H1 (cell line): ENCODE results near the gene POLD4. TPM values are rescaled to one million over a fixed set of nuclear protein-coding genes. Genes with fewer than 3 reads are reported as not detected.

Experiments
- CTCF ChIA-PET: fragments of 300-600 bp; sonication (Branson Sonifier 250); formaldehyde crosslinking; loops from one replicate; lab custom pipeline; 2021; ENCODE audit not compliant: partially characterized antibody; lab: Charles Lee
- POLR2A ChIA-PET: fragments of 300-600 bp; sonication (Branson Sonifier 250); formaldehyde crosslinking; loops from one replicate; lab custom pipeline; 2021; ENCODE audit warnings: inconsistent platforms; ENCODE audit not compliant: partially characterized antibody; lab: Charles Lee
- DNase-seq, 2 experiments: peaks; one replicate each; pipeline versions ENCODE4 v3.0.0 to v3.0.0-alpha.2; 2010 to 2022; ENCODE audit warnings: low spot score in 2 of 2, low read depth in 1 of 2, mixed read lengths in 1 of 2
- FAIRE-seq: peaks from 2 replicates; lab custom pipeline; 2011; peaks lifted over from hg19 to GRCh38; lab: Jason Lieb, UNC
- H2AFZ ChIP-seq: 2 replicates; pipeline ENCODE4 v1.8.1; 2012; ENCODE audit warnings: low read length, inconsistent platforms
- H2AK5ac ChIP-seq: 2 replicates; pipeline ENCODE4 v1.6.1; 2013; ENCODE audit warnings: low read depth, low read length
- H2BK120ac ChIP-seq: replicated peaks from 2 replicates; pipeline ENCODE3; 2013; ENCODE audit warnings: low read depth, low read length, inconsistent platforms
- H2BK12ac ChIP-seq: 2 replicates; pipeline ENCODE4 v1.6.1; 2013; ENCODE audit warnings: low read depth, low read length
- H2BK15ac ChIP-seq: 2 replicates; pipeline ENCODE4 v1.6.1; 2013; ENCODE audit warnings: low read length
- H2BK20ac ChIP-seq: 2 replicates; pipeline ENCODE4 v1.6.1; 2013; ENCODE audit warnings: low read length
- H2BK5ac ChIP-seq: 2 replicates; pipeline ENCODE4 v1.6.1; 2013; ENCODE audit warnings: low read depth, low read length
- H3K14ac ChIP-seq: 2 replicates; pipeline ENCODE4 v1.6.1; 2013; ENCODE audit warnings: inconsistent platforms; ENCODE audit not compliant: insufficient read length
- H3K18ac ChIP-seq: 2 replicates; pipeline ENCODE4 v1.6.1; 2013; ENCODE audit warnings: low read length; ENCODE audit errors: extremely low read depth
- H3K23ac ChIP-seq: 2 replicates; pipeline ENCODE4 v1.6.1; 2013; ENCODE audit warnings: inconsistent platforms; ENCODE audit not compliant: insufficient read length
- H3K23me2 ChIP-seq: 2 replicates; pipeline ENCODE4 v1.6.1; 2013; ENCODE audit warnings: low read depth, low read length
- H3K27ac ChIP-seq: 2 replicates; pipeline ENCODE4 v1.6.1; 2011; ENCODE audit warnings: low read depth, low read length, inconsistent platforms
- H3K27me3 ChIP-seq, 4 experiments: replicated peaks in 1 of 4; 1 replicate in 1 of 4; 2 replicates in 3 of 4; pipeline versions ENCODE4 v1.6.1 to v1.8.1; 2011 to 2013; ENCODE audit warnings: low read length in 3 of 4, mild to moderate bottlenecking in 3 of 4, inconsistent platforms in 2 of 4, mixed read lengths in 2 of 4, moderate library complexity in 1 of 4; ENCODE audit not compliant: control insufficient read depth in 3 of 4, insufficient read depth in 3 of 4; ENCODE audit errors: extremely low read depth in 1 of 4
- H3K36me3 ChIP-seq, 4 experiments: 2 replicates each; pipeline versions ENCODE4 v1.6.1 to v1.8.1; 2011 to 2013; ENCODE audit warnings: mild to moderate bottlenecking in 4 of 4, low read length in 3 of 4, moderate library complexity in 2 of 4, control low read depth in 1 of 4, inconsistent platforms in 1 of 4; ENCODE audit not compliant: insufficient read depth in 4 of 4, control insufficient read depth in 2 of 4
- H3K4ac ChIP-seq: replicated peaks from 2 replicates; pipeline ENCODE3; 2013; ENCODE audit warnings: low read length, low read depth, mixed read lengths, inconsistent platforms; ENCODE audit not compliant: insufficient read length
- H3K4me1 ChIP-seq, 4 experiments: replicated peaks in 1 of 4; 1 replicate in 1 of 4; 2 replicates in 3 of 4; pipeline versions ENCODE4 v1.6.1 to v1.8.1; 2011 to 2013; ENCODE audit warnings: low read length in 3 of 4, inconsistent platforms in 2 of 4, mixed read lengths in 1 of 4; ENCODE audit not compliant: insufficient read depth in 4 of 4, control insufficient read depth in 3 of 4
- H3K4me2 ChIP-seq, 2 experiments: 2 replicates each; pipeline versions ENCODE4 v1.6.1 to v1.8.1; 2011 to 2013; ENCODE audit warnings: low read depth in 2 of 2, low read length in 2 of 2, control low read depth in 1 of 2, inconsistent platforms in 1 of 2, mild to moderate bottlenecking in 1 of 2; ENCODE audit not compliant: insufficient read depth in 1 of 2
- H3K4me3 ChIP-seq, 4 experiments: fragments of 200-600, 300-600 bp in 1 of 4; sonication (generic), shearing (Covaris generic), sonication (Bioruptor Twin) in 1 of 4; 2 replicates each; pipeline versions ENCODE4 v1.5.1 to v1.8.1; 2011 to 2016; ENCODE audit warnings: low read length in 4 of 4, low read depth in 3 of 4, control low read depth in 2 of 4, inconsistent platforms in 2 of 4, mild to moderate bottlenecking in 2 of 4, mixed read lengths in 1 of 4, moderate library complexity in 1 of 4; ENCODE audit not compliant: insufficient read depth in 2 of 4; ENCODE audit errors: extremely low read depth in 1 of 4
- H3K56ac ChIP-seq: replicated peaks from 2 replicates; pipeline ENCODE3; 2013; ENCODE audit warnings: low read depth, mild to moderate bottlenecking, mixed read lengths, low read length, inconsistent platforms; ENCODE audit not compliant: insufficient read length
- H3K79me1 ChIP-seq: 2 replicates; pipeline ENCODE4 v1.6.1; 2013; ENCODE audit warnings: low read depth, low read length, control low read depth
- H3K79me2 ChIP-seq, 2 experiments: 2 replicates each; pipeline versions ENCODE4 v1.6.1 to v1.8.1; 2012 to 2013; ENCODE audit warnings: low read length in 2 of 2, mild to moderate bottlenecking in 2 of 2, inconsistent platforms in 1 of 2; ENCODE audit not compliant: insufficient read depth in 2 of 2, control insufficient read depth in 1 of 2
- H3K9ac ChIP-seq, 4 experiments: replicated peaks in 1 of 4; 1 replicate in 1 of 4; 2 replicates in 3 of 4; pipeline versions ENCODE4 v1.6.1 to v1.8.1; 2011 to 2013; ENCODE audit warnings: low read depth in 3 of 4, low read length in 3 of 4, control low read depth in 2 of 4, mild to moderate bottlenecking in 2 of 4, moderate library complexity in 2 of 4, inconsistent platforms in 1 of 4; ENCODE audit errors: extremely low read depth in 1 of 4
- H3K9me3 ChIP-seq, 2 experiments: 2 replicates each; pipeline versions ENCODE4 v1.6.1 to v1.8.1; 2012 to 2013; ENCODE audit warnings: mild to moderate bottlenecking in 2 of 2, moderate library complexity in 2 of 2, control low read depth in 1 of 2, inconsistent platforms in 1 of 2, low read depth in 1 of 2, low read length in 1 of 2, mixed read lengths in 1 of 2; ENCODE audit not compliant: insufficient read depth in 2 of 2
- H4K20me1 ChIP-seq, 2 experiments: replicated peaks in 1 of 2; 2 replicates each; pipeline versions ENCODE3 to v1.8.1; 2011 to 2013; ENCODE audit warnings: inconsistent platforms in 2 of 2, low read length in 2 of 2, mild to moderate bottlenecking in 1 of 2; ENCODE audit not compliant: insufficient read depth in 2 of 2, control insufficient read depth in 1 of 2
- H4K5ac ChIP-seq: 2 replicates; pipeline ENCODE4 v1.6.1; 2013; ENCODE audit warnings: low read length, low read depth, mixed read lengths, inconsistent platforms; ENCODE audit not compliant: insufficient read length
- H4K8ac ChIP-seq: 2 replicates; pipeline ENCODE4 v1.8.0; 2013; ENCODE audit warnings: mild to moderate bottlenecking, moderate library complexity, low read length, inconsistent platforms; ENCODE audit not compliant: insufficient read depth; ENCODE audit errors: extremely low read depth
- H4K91ac ChIP-seq: replicated peaks from 2 replicates; pipeline ENCODE3; 2013; ENCODE audit warnings: low read length, mixed read lengths, inconsistent platforms; ENCODE audit not compliant: insufficient read length
- GTF2F1 ChIP-seq: IDR thresholded peaks from 2 replicates; pipeline ENCODE4 v1.6.1; 2012; ENCODE audit warnings: low read depth, low read length, improper control_type of control experiment, borderline replicate concordance
- KDM4A ChIP-seq: IDR thresholded peaks from one replicate; pipeline ENCODE4 v1.7.1; 2012; ENCODE audit warnings: low read depth, mild to moderate bottlenecking, moderate library complexity, low read length, inconsistent platforms; ENCODE audit not compliant: severe bottlenecking
- WGBS, 2 experiments: shearing (Covaris generic) in 1 of 2; methylation state at CpG; one replicate each; pipeline versions ENCODE4 v1.1.6 to v1.1.7; 2013 to 2015; ENCODE audit warnings: low lambda C conversion rate in 2 of 2, mixed read lengths in 2 of 2, inconsistent platforms in 1 of 2, low coverage in 1 of 2, missing lambda C conversion rate in 1 of 2; ENCODE audit not compliant: insufficient replicate concordance in 2 of 2, insufficient coverage in 1 of 2, insufficient read length in 1 of 2; ENCODE audit errors: extremely low coverage in 1 of 2, missing lambda C conversion rate in 1 of 2; 5-methylcytosine and 5-hydroxymethylcytosine counted together
- polyA plus RNA-seq, 7 experiments: library from polyadenylated mRNA; depleted of rRNA in 3 of 7; stranded (reverse) in 5 of 7; unstranded in 2 of 7; fragments of >200 nt in 5 of 7; fragments of 200-250 nt in 2 of 7; gene quantifications; 1 replicate in 5 of 7; 2 replicates in 1 of 7; 4 replicates in 1 of 7; pipeline versions ENCODE4 v1.2.1 to v1.2.3, GENCODE V29; 2011 to 2013; ENCODE audit warnings: missing spikeins in 2 of 7, mixed read lengths in 2 of 7
- total RNA-seq: library from RNA; stranded (reverse); fragmentation: NEBNext Ultra II Directional; extraction: Animal tissue kit (Norgen Biotek cat#: 25700); gene quantifications from 2 replicates; pipeline ENCODE4 v1.2.1, GENCODE V29; 2021
- TF ChIP-seq, protein P1 (sequence below), 3 experiments: IDR thresholded peaks; 1 replicate in 2 of 3; 2 replicates in 1 of 3; pipeline versions ENCODE4 v1.5.1 to v1.6.1; 2011; ENCODE audit warnings: low read length in 3 of 3, mild to moderate bottlenecking in 3 of 3, inconsistent platforms in 2 of 3, low read depth in 1 of 3, moderate library complexity in 1 of 3; ENCODE audit not compliant: insufficient read depth in 1 of 3; ENCODE audit errors: control extremely low read depth in 1 of 3

The POLD4 gene
- total and polyA plus RNA-seq, 2 of the 8 experiments (the other 6 are each of a cell fraction or from before 2014, with no cell fraction given) = 21.2 to 46.7 TPM

DNA sequence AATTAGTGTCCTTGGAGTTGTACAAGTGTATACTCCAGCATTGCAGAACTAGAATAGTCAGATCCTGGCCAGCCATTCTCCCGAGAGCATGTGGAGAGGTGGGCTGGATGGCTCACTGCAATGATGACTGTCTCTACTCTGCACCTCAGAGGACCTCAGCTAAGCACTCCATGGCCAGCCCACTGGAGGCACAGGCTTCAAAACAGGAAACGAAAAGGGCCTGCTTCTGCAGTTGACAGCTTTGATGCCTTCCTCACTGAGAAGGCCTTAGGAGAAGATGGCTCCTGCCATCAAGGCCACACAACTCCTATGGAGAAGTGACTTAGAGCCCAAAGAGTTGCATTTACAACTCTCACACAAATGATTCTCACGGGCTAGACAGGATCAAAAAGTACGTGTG is 9.1 kb downstream of the POLD4 start:
- H2BK12ac ChIP-seq = no peak overlapping the region
- no peaks in the 10 kb centered on the region for H3K36me3 ChIP-seq
- H3K4ac ChIP-seq = no peak overlapping the region
- no peak overlapping the region for H3K4me2 ChIP-seq
- DNase-seq (no peak), FAIRE-seq (no peak)
- H3K9me3 ChIP-seq = no peaks in the 10 kb centered on the region
- H3K18ac ChIP-seq = no peak overlapping the region
- H4K8ac ChIP-seq = no peak overlapping the region; the same call in 1 of the 2 replicates
- no peak overlapping the region for H4K91ac ChIP-seq
- H3K27me3 ChIP-seq = no peaks in the 10 kb centered on the region
- no peak overlapping the region for H2AFZ ChIP-seq
- H3K4me1 ChIP-seq = no peaks in the 10 kb centered on the region
- no peak overlapping the region for H3K27ac ChIP-seq
- CTCF ChIA-PET = interaction anchor here (0.7 to 4.7 kb wide), 9 partner anchors 9 to 46 kb away, joined by 3 to 55 read pairs (median 35); partner anchors contain the start of gene POLD4
- H4K20me1 ChIP-seq = no peaks in the 10 kb centered on the region
- no peak overlapping the region for H2BK120ac ChIP-seq
- no peak overlapping the region for H3K56ac ChIP-seq
- no peaks in the 10 kb centered on the region; the same call in 1 of the 2 replicates for H3K79me1 ChIP-seq
- no peaks in the 10 kb centered on the region for H3K23me2 ChIP-seq
- no peak overlapping the region for H3K9ac ChIP-seq
- no peaks in the 10 kb centered on the region for H3K79me2 ChIP-seq
- no peak overlapping the region for H2BK5ac ChIP-seq
- 88% methylated on average over 4 of the region's 4 CpGs; no CpG with 5 or more reads in 1 of the 2 experiments for WGBS, 2 experiments
- H4K5ac ChIP-seq = no peak overlapping the region
- no peak overlapping the region for H3K14ac ChIP-seq
- POLR2A ChIA-PET = interaction anchor here (0.7 kb wide), 1 partner anchor 905 kb away, joined by 3 read pairs; the partner anchor contains the start of gene MRPL11
- H3K4me3 ChIP-seq = no peak overlapping the region
- no peak overlapping the region for H2BK20ac ChIP-seq
- H2AK5ac ChIP-seq = no peak overlapping the region; the same call in 1 of the 2 replicates
- H3K23ac ChIP-seq = no peak overlapping the region
- no peak overlapping the region for H2BK15ac ChIP-seq
- no peak for TF ChIP-seq GTF2F1
- TF ChIP-seq KDM4A = no peak
- TF ChIP-seq, protein P1, sequence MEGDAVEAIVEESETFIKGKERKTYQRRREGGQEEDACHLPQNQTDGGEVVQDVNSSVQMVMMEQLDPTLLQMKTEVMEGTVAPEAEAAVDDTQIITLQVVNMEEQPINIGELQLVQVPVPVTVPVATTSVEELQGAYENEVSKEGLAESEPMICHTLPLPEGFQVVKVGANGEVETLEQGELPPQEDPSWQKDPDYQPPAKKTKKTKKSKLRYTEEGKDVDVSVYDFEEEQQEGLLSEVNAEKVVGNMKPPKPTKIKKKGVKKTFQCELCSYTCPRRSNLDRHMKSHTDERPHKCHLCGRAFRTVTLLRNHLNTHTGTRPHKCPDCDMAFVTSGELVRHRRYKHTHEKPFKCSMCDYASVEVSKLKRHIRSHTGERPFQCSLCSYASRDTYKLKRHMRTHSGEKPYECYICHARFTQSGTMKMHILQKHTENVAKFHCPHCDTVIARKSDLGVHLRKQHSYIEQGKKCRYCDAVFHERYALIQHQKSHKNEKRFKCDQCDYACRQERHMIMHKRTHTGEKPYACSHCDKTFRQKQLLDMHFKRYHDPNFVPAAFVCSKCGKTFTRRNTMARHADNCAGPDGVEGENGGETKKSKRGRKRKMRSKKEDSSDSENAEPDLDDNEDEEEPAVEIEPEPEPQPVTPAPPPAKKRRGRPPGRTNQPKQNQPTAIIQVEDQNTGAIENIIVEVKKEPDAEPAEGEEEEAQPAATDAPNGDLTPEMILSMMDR (IDR thresholded peaks at IDR 0.05; ENCODE audit: control extremely low read depth in 1 of 3, insufficient read depth in 1 of 3, low read depth in 1 of 3, low read length in 3 of 3) = no peak
